WERI-Rb-1 (cell line): ENCODE data around the gene COPS8.

ENCODE experiments used
- DNase-seq: peaks from one replicate; pipeline ENCODE4 v3.0.0-alpha.2; 2020
- H3K27ac ChIP-seq: fragments of 250-450 bp; sonication (Bioruptor Pico); 2 replicates; pipeline ENCODE4 v1.5.1; 2020; ENCODE audit warnings: mild to moderate bottlenecking, moderate library complexity
- H3K27me3 ChIP-seq: fragments of 250-450 bp; sonication (Bioruptor Pico); 2 replicates; pipeline ENCODE4 v1.5.1; 2021; ENCODE audit warnings: mild to moderate bottlenecking, low read depth, moderate library complexity; ENCODE audit not compliant: insufficient read depth, severe bottlenecking
- H3K36me3 ChIP-seq: fragments of 250-450 bp; sonication (Bioruptor Pico); 2 replicates; pipeline ENCODE4 v1.5.1; 2020; ENCODE audit warnings: mild to moderate bottlenecking, moderate library complexity
- H3K4me3 ChIP-seq: 2 replicates; pipeline ENCODE4 v1.5.1; 2011; ENCODE audit warnings: low read depth, mild to moderate bottlenecking, control low read depth, low read length
- H3K9me3 ChIP-seq: fragments of 250-450 bp; sonication (Bioruptor Pico); 2 replicates; pipeline ENCODE4 v1.5.1; 2021; ENCODE audit warnings: mild to moderate bottlenecking, moderate library complexity; ENCODE audit not compliant: severe bottlenecking
- TF ChIP-seq, protein P1 (sequence below): IDR thresholded peaks from 2 replicates; pipeline ENCODE4 v1.5.1; 2011; ENCODE audit warnings: low read depth, mild to moderate bottlenecking, control low read depth, inconsistent platforms, low read length

Gene COPS8

GRCh38 chr2:237126519-237127174, 41.0 kb downstream of the COPS8 start:
- Histone ChIP-seq H3K9me3 (peaks cover 3% of the 10 kb centered on the region), H3K4me3 (no peak overlapping the region), H3K27me3 (no peaks in the 10 kb centered on the region), H3K36me3 (no peaks in the 10 kb centered on the region), H3K27ac (no peak overlapping the region)
- TF ChIP-seq, protein P1, sequence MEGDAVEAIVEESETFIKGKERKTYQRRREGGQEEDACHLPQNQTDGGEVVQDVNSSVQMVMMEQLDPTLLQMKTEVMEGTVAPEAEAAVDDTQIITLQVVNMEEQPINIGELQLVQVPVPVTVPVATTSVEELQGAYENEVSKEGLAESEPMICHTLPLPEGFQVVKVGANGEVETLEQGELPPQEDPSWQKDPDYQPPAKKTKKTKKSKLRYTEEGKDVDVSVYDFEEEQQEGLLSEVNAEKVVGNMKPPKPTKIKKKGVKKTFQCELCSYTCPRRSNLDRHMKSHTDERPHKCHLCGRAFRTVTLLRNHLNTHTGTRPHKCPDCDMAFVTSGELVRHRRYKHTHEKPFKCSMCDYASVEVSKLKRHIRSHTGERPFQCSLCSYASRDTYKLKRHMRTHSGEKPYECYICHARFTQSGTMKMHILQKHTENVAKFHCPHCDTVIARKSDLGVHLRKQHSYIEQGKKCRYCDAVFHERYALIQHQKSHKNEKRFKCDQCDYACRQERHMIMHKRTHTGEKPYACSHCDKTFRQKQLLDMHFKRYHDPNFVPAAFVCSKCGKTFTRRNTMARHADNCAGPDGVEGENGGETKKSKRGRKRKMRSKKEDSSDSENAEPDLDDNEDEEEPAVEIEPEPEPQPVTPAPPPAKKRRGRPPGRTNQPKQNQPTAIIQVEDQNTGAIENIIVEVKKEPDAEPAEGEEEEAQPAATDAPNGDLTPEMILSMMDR: no peak
- no peak for DNase-seq

GRCh38 chr2:237128026-237128703, 42.5 kb downstream of the COPS8 start:
- no peak overlapping the region for H3K27ac ChIP-seq
- peaks cover 3% of the 10 kb centered on the region for H3K9me3 ChIP-seq
- TF ChIP-seq, protein P1: no peak
- no peak overlapping the region for H3K4me3 ChIP-seq
- no peaks in the 10 kb centered on the region for H3K27me3 ChIP-seq
- H3K36me3 ChIP-seq: no peaks in the 10 kb centered on the region
- DNase-seq: no peak

DNA sequence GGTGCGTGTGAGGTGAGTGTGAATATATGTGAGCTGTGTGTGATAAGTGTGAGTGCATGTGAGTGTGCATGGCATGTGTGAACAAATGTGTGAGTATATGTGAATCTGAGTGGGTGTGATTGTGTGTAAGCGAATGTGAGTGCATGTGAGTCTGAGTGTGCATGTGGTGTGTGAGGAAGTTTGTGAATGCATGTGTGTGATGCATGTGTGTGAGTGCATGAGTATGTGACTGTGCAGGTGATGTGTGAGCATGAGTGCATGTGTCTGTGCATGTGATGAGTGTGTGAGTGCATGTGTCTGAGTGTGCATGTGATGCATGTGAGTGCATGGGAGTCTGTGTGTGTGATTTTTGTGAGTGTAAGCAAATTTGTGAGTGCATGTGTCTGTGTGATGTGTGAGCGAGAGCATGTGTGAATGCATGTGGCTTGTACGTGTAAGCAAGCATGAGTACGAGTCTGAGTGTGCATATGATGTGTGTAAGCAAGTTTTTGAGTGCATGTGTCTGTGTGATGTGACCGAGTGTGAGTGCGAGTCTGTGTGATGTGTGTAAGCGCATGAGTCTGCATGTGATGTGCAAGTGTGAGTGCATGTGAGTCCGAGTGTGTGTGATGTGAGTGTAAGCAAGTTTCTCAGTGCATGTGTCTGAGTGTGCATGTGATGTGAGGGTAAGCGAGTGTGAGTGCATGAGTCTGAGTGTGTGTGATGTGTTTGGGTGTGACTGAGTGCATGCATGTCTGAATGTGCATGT, 43.3 kb downstream of the COPS8 start:
- TF ChIP-seq, protein P1: no peak
- no peak overlapping the region for H3K4me3 ChIP-seq
- DNase-seq: no peak
- no peak overlapping the region for H3K27ac ChIP-seq
- H3K27me3 ChIP-seq: no peaks in the 10 kb centered on the region
- no peaks in the 10 kb centered on the region for H3K36me3 ChIP-seq
- peaks cover 3% of the 10 kb centered on the region for H3K9me3 ChIP-seq

DNA sequence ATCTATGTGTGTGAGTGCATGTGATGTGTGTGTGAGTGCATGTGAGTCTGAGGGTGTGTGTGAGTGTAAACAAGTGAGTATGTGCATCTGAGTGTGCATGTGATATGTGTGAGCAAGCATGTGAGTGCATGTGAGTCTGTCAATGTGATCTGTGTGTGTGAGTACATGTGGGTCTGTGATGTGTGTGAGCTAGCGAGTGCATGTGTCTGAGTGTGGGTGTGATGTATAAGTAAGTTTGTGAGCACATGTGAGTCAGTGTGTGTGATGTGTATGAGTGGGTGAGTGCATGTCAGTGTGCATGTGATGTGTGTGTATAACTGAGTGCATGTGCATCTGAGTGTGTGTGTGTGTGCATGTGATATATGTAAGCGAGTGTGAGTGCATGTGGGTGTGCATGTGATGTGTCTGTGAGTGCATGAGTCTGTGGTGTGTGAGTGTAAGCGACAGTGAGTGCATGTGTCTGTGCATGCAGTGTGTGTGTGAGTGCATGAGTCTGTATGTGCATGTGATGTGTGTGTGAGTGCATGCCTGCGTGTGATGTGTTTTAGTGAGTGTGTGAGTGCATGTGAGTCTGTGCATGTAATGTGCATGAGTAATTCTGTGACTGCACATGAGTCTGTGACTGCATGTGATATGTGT, 44.1 kb downstream of the COPS8 start:
- TF ChIP-seq, protein P1: no peak

GRCh38 chr2:237130562-237131421, 45.1 kb downstream of the COPS8 start:
- H3K9me3 ChIP-seq: peaks cover 3% of the 10 kb centered on the region
- no peak for DNase-seq
- no peak overlapping the region for H3K27ac ChIP-seq
- no peak overlapping the region for H3K4me3 ChIP-seq
- H3K36me3 ChIP-seq: no peaks in the 10 kb centered on the region
- TF ChIP-seq, protein P1: no peak
- H3K27me3 ChIP-seq: no peaks in the 10 kb centered on the region

More for the DNA sequence above, 44.1 kb downstream of the COPS8 start:
- Histone ChIP-seq H3K4me3 (no peak overlapping the region), H3K27me3 (no peaks in the 10 kb centered on the region), H3K9me3 (peaks cover 3% of the 10 kb centered on the region), H3K36me3 (no peaks in the 10 kb centered on the region), H3K27ac (no peak overlapping the region)
- no peak for DNase-seq
